CD14-positive monocyte (primary cell): ENCODE measurements around the gene HNRNPAB. TPM values are rescaled to one million over a fixed set of nuclear protein-coding genes. Genes with fewer than 3 reads are reported as not detected.
A peak's percentile ranks its signal among the peaks of the same experiment; 100 is the strongest.

Experiments used
- DNase-seq, 3 donors: peaks; one replicate each; pipeline ENCODE4 v3.0.0-alpha.2; 2011 to 2022
- H2AFZ ChIP-seq: 2 replicates; pipeline ENCODE4 v1.6.0; 2012; ENCODE audit warnings: mild to moderate bottlenecking, low read depth, low read length, inconsistent platforms; ENCODE audit not compliant: insufficient read depth, poor library complexity, severe bottlenecking
- H3K27ac ChIP-seq, 2 donors: 1 replicate in 1 of 2; 2 replicates in 1 of 2; pipeline ENCODE4 v1.5.1; 2012 to 2013; ENCODE audit warnings: low read length in 2 of 2, control low read depth in 1 of 2, inconsistent platforms in 1 of 2, low read depth in 1 of 2, mild to moderate bottlenecking in 1 of 2
- H3K27me3 ChIP-seq, 2 donors: one replicate each; pipeline versions ENCODE4 v1.6.0 to v1.6.1; 2011 to 2013; ENCODE audit warnings: low read length in 2 of 2; ENCODE audit not compliant: control insufficient read depth in 2 of 2, insufficient read depth in 2 of 2
- H3K36me3 ChIP-seq, 2 donors: replicated peaks in 1 of 2; 1 replicate in 1 of 2; 2 replicates in 1 of 2; pipeline versions ENCODE4 v1.5.1 to v1.6.1; 2012 to 2013; ENCODE audit warnings: low read length in 2 of 2, control low read depth in 1 of 2, inconsistent platforms in 1 of 2, mild to moderate bottlenecking in 1 of 2; ENCODE audit not compliant: insufficient read depth in 2 of 2, control insufficient read depth in 1 of 2
- H3K4me1 ChIP-seq, 2 donors: 1 replicate in 1 of 2; 2 replicates in 1 of 2; pipeline versions ENCODE4 v1.5.1 to v1.6.1; 2012 to 2013; ENCODE audit warnings: low read length in 2 of 2, control low read depth in 1 of 2, inconsistent platforms in 1 of 2, mild to moderate bottlenecking in 1 of 2, moderate library complexity in 1 of 2; ENCODE audit not compliant: insufficient read depth in 2 of 2, control insufficient read depth in 1 of 2
- H3K4me2 ChIP-seq: replicated peaks from 2 replicates; pipeline ENCODE3; 2012; ENCODE audit warnings: low read length, moderate library complexity, mild to moderate bottlenecking; ENCODE audit not compliant: poor library complexity, severe bottlenecking; ENCODE audit errors: extremely low read depth
- H3K4me3 ChIP-seq, 3 experiments: fragments of 200-600 bp in 1 of 3; sonication (generic) in 1 of 3; replicated peaks in 1 of 3; 1 replicate in 2 of 3; 2 replicates in 1 of 3; pipeline ENCODE4 v1.5.1; 2011 to 2013; ENCODE audit warnings: low read length in 3 of 3, mild to moderate bottlenecking in 3 of 3, control low read depth in 2 of 3, low read depth in 2 of 3, inconsistent platforms in 1 of 3, moderate library complexity in 1 of 3
- H3K79me2 ChIP-seq: 2 replicates; pipeline ENCODE4 v1.6.0; 2012; ENCODE audit warnings: mild to moderate bottlenecking, control low read depth, inconsistent platforms, low read length, moderate library complexity; ENCODE audit not compliant: insufficient read depth
- H3K9ac ChIP-seq: 2 replicates; pipeline ENCODE4 v1.6.0; 2017; ENCODE audit warnings: low read length, mild to moderate bottlenecking; ENCODE audit not compliant: insufficient read depth, poor library complexity, severe bottlenecking
- H3K9me3 ChIP-seq, 2 donors: replicated peaks in 1 of 2; 1 replicate in 1 of 2; 2 replicates in 1 of 2; pipeline versions ENCODE4 v1.5.1 to v1.6.1; 2012 to 2013; ENCODE audit warnings: low read length in 2 of 2, control low read depth in 1 of 2; ENCODE audit not compliant: control insufficient read depth in 1 of 2, insufficient read depth in 1 of 2
- H4K20me1 ChIP-seq: 2 replicates; pipeline ENCODE4 v1.6.0; 2012; ENCODE audit warnings: mild to moderate bottlenecking, low read length, control low read depth, moderate library complexity; ENCODE audit not compliant: insufficient read depth
- H3K27ac Mint-ChIP-seq, 7 donors: one replicate each; pipeline ENCODE4 v1.8.0; 2020; ENCODE audit warnings: mild to moderate bottlenecking in 7 of 7, mixed read lengths in 7 of 7, moderate library complexity in 6 of 7, inconsistent platforms in 2 of 7
- H3K27me3 Mint-ChIP-seq, 3 donors: one replicate each; pipeline ENCODE4 v1.8.0; 2021 to 2022; ENCODE audit warnings: low read depth in 3 of 3, mild to moderate bottlenecking in 3 of 3, mixed read lengths in 3 of 3, moderate library complexity in 3 of 3, inconsistent platforms in 1 of 3
- H3K36me3 Mint-ChIP-seq, 2 donors: one replicate each; pipeline ENCODE4 v1.8.0; 2020; ENCODE audit warnings: mixed read lengths in 2 of 2, inconsistent platforms in 1 of 2, mild to moderate bottlenecking in 1 of 2
- H3K4me1 Mint-ChIP-seq: one replicate; pipeline ENCODE4 v1.8.0; 2020; ENCODE audit warnings: mild to moderate bottlenecking, mixed read lengths
- H3K4me3 Mint-ChIP-seq, 2 donors: one replicate each; pipeline ENCODE4 v1.8.0; 2020; ENCODE audit warnings: mild to moderate bottlenecking in 2 of 2, mixed read lengths in 2 of 2, moderate library complexity in 1 of 2
- H3K9me3 Mint-ChIP-seq, 7 donors: one replicate each; pipeline ENCODE4 v1.8.0; 2020 to 2022; ENCODE audit warnings: mixed read lengths in 7 of 7, mild to moderate bottlenecking in 6 of 7, moderate library complexity in 6 of 7, inconsistent platforms in 2 of 7
- whole genome bisulfite sequencing: methylation state at CpG from one replicate; pipeline ENCODE4 v1.1.5; 2013; ENCODE audit warnings: missing lambda C conversion rate; ENCODE audit not compliant: insufficient coverage; 5-methylcytosine and 5-hydroxymethylcytosine counted together
- intact Hi-C, 2 donors: fragments of 100-400 bp; cut with micrococcal nuclease; formaldehyde crosslinking; loops; one replicate each; pipeline versions ENCODE4 v1.15.0 to v1.15.1; 2023
- polyA plus RNA-seq, 3 donors: library from polyadenylated mRNA; depleted of rRNA in 1 of 3; unstranded in 2 of 3; stranded (reverse) in 1 of 3; fragments of 300-500 nt in 2 of 3; fragments of >200 nt in 1 of 3; fragmentation: Illumina TruSeq in 2 of 3; gene quantifications; 1 replicate in 2 of 3; 2 replicates in 1 of 3; pipeline ENCODE4 v1.2.3, GENCODE V29; 2012 to 2021
- TF ChIP-seq, protein P1 (sequence below): fragments of 200-600 bp; IDR thresholded peaks from one replicate; pipeline ENCODE4 v1.8.0; 2022; ENCODE audit warnings: antibody characterized with exemption, mild to moderate bottlenecking

The HNRNPAB gene
- polyA plus RNA-seq, 3 donors: 44.8 to 59.4 (median 54.2) TPM

DNA sequence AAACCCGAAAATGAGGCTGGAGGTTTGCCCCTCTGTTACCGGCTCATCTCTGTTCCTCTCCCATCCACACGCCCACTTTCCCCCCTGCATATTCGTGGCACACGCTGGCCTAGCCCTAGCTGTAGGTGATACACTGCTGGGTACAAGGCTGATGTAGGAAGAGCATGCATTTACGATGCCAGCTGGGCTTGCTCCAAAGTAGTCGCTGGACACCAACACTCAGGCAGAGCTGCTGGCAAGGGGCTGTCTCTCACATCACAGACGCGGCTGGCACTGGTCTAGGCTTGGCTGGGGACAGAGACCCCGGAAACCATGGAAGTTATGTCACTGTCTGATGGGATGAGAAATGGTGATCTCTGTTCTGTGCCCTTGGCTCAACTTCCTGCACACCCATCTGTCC is 38.1 kb downstream of the HNRNPAB start:
- H4K20me1 ChIP-seq: no peaks in the 10 kb centered on the region

DNA sequence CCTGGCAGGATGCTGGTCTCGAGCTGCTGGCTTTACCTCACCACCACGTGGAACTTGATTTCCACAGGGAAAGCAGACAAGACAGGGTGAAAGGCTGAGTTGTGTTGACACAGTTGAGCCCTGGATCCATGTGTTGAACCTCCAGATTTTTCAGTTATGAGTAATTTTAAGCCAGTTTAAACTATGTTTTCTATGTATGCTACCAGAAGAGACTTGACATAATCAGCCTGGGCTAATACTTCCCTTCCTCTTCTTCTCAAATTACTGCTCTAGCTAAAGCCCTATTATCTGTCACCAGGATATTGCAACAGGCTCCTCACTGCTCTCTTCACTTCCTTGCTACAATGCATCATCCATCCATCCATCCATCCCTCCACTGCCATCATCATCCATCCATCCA is 40.2 kb downstream of the HNRNPAB start:
- peak in 1 of 3 donors; percentile 30 for DNase-seq
- Mint-ChIP-seq H3K27me3 (peaks cover 0 to 3% (median 2%) of the 10 kb centered on the region in 3 donors), H3K4me1 (peaks cover 28% of the 10 kb centered on the region), H3K4me3 (no peak overlapping the region), H3K36me3 (no peaks in the 10 kb centered on the region), H3K9me3 (peaks cover 0 to 2% (median 0%) of the 10 kb centered on the region in 7 donors), H3K27ac (peak overlapping the region in 5 of 7 donors; percentile 23 to 81 (median 26))
- peak overlapping the region in 1 of 2 donors; percentile 10 for H3K27ac ChIP-seq
- intact Hi-C loops: no loop called here
- no peaks in the 10 kb centered on the region for H3K9me3 ChIP-seq
- WGBS: no CpG with 5 or more reads among the region's 2 CpGs
- no peak overlapping the region for H2AFZ ChIP-seq
- peaks cover 38 to 59% of the 10 kb centered on the region in 2 donors for H3K4me1 ChIP-seq
- H3K79me2 ChIP-seq: no peaks in the 10 kb centered on the region
- no peaks in the 10 kb centered on the region for H4K20me1 ChIP-seq
- H3K9ac ChIP-seq: no peak overlapping the region
- H3K4me2 ChIP-seq: no peak overlapping the region
- H3K36me3 ChIP-seq: no peaks in the 10 kb centered on the region
- H3K4me3 ChIP-seq: no peak overlapping the region
- H3K27me3 ChIP-seq: no peaks in the 10 kb centered on the region
- TF ChIP-seq, protein P1, sequence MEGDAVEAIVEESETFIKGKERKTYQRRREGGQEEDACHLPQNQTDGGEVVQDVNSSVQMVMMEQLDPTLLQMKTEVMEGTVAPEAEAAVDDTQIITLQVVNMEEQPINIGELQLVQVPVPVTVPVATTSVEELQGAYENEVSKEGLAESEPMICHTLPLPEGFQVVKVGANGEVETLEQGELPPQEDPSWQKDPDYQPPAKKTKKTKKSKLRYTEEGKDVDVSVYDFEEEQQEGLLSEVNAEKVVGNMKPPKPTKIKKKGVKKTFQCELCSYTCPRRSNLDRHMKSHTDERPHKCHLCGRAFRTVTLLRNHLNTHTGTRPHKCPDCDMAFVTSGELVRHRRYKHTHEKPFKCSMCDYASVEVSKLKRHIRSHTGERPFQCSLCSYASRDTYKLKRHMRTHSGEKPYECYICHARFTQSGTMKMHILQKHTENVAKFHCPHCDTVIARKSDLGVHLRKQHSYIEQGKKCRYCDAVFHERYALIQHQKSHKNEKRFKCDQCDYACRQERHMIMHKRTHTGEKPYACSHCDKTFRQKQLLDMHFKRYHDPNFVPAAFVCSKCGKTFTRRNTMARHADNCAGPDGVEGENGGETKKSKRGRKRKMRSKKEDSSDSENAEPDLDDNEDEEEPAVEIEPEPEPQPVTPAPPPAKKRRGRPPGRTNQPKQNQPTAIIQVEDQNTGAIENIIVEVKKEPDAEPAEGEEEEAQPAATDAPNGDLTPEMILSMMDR: no peak

More for the DNA sequence above, 38.1 kb downstream of the HNRNPAB start:
- WGBS: 86% methylated on average over 4 of the region's 10 CpGs
- Histone ChIP-seq H3K9me3 (no peaks in the 10 kb centered on the region), H3K79me2 (no peaks in the 10 kb centered on the region), H2AFZ (no peak overlapping the region), H3K9ac (no peak overlapping the region), H3K36me3 (no peaks in the 10 kb centered on the region), H3K27ac (no peak overlapping the region), H3K4me3 (no peak overlapping the region), H3K4me2 (no peak overlapping the region), H3K27me3 (no peaks in the 10 kb centered on the region), H3K4me1 (peaks cover 59 to 65% of the 10 kb centered on the region in 2 donors)
- Mint-ChIP-seq H3K27ac (peak overlapping the region in 2 of 7 donors; percentile 76 to 77), H3K4me3 (no peak overlapping the region), H3K9me3 (peaks cover 0 to 2% (median 0%) of the 10 kb centered on the region in 7 donors), H3K36me3 (no peaks in the 10 kb centered on the region), H3K4me1 (peaks cover 47% of the 10 kb centered on the region), H3K27me3 (peaks cover 0 to 2% (median 2%) of the 10 kb centered on the region in 3 donors)
- TF ChIP-seq, protein P1: no peak
- intact Hi-C loops: no loop called here
- DNase-seq: no peak
